SK-N-SH treated with all-trans-retinoic acid at 6 μM for 48 hours (cell line): Measurements from ENCODE around the gene OCLN.
A peak's percentile ranks its signal among the peaks of the same experiment; 100 is the strongest.

Source experiments
- ATAC-seq: fragments of 200-7000 bp; cut with Tn5 transposase; 3 replicates; pipeline ENCODE4 v1.9.1; 2020; ENCODE audit warnings: mild to moderate bottlenecking, moderate library complexity
- ARNTL ChIP-seq: fragments of 450-650 bp; formaldehyde crosslinking; IDR thresholded peaks from 2 replicates; pipeline ENCODE4 v1.5.0; 2020; ENCODE audit warnings: low read depth, mild to moderate bottlenecking, moderate library complexity, borderline replicate concordance
- BACH2 ChIP-seq: fragments of 250-450 bp; sonication (Bioruptor Pico); IDR thresholded peaks from 2 replicates; pipeline ENCODE4 v1.9.0; 2021; ENCODE audit warnings: mild to moderate bottlenecking, borderline replicate concordance
- CREB5 ChIP-seq: fragments of 250-450 bp; sonication (Bioruptor Pico); IDR thresholded peaks from 2 replicates; pipeline ENCODE4 v1.5.1; 2020; ENCODE audit warnings: low read depth, mild to moderate bottlenecking, moderate library complexity
- CSDC2 ChIP-seq: fragments of 250-450 bp; sonication (Bioruptor Pico); IDR thresholded peaks from 2 replicates; pipeline ENCODE4 v1.5.0; 2020; ENCODE audit warnings: mild to moderate bottlenecking, moderate library complexity
- CSRNP3 ChIP-seq: fragments of 250-450 bp; sonication (Bioruptor Pico); IDR thresholded peaks from 2 replicates; pipeline ENCODE4 v1.5.1; 2021; ENCODE audit warnings: mild to moderate bottlenecking, moderate library complexity
- ESRRG ChIP-seq: fragments of 250-450 bp; sonication (Bioruptor Pico); IDR thresholded peaks from 2 replicates; pipeline ENCODE4 v1.6.1; 2021; ENCODE audit warnings: mild to moderate bottlenecking
- GLIS3 ChIP-seq: fragments of 250-450 bp; sonication (Bioruptor Pico); IDR thresholded peaks from 2 replicates; pipeline ENCODE4 v1.5.0; 2020; ENCODE audit warnings: mild to moderate bottlenecking, moderate library complexity
- OSR1 ChIP-seq: fragments of 250-450 bp; sonication (Bioruptor Pico); IDR thresholded peaks from 2 replicates; pipeline ENCODE4 v1.8.0; 2022; ENCODE audit warnings: moderate library complexity, mild to moderate bottlenecking, inconsistent platforms
- PATZ1 ChIP-seq: fragments of 250-450 bp; sonication (Bioruptor Pico); IDR thresholded peaks from 2 replicates; pipeline ENCODE4 v1.8.0; 2020; ENCODE audit warnings: mild to moderate bottlenecking, moderate library complexity, borderline replicate concordance
- POU6F1 ChIP-seq: fragments of 250-450 bp; sonication (Bioruptor Pico); IDR thresholded peaks from 2 replicates; pipeline ENCODE4 v1.8.0; 2021; ENCODE audit warnings: low read depth, mild to moderate bottlenecking, moderate library complexity, borderline replicate concordance
- PPARA ChIP-seq: fragments of 250-450 bp; sonication (Bioruptor Pico); IDR thresholded peaks from 2 replicates; pipeline ENCODE4 v1.5.0; 2020; ENCODE audit warnings: mild to moderate bottlenecking, borderline replicate concordance
- RARB ChIP-seq: fragments of 250-450 bp; sonication (Bioruptor Pico); IDR thresholded peaks from 2 replicates; pipeline ENCODE4 v1.8.0; 2021; ENCODE audit warnings: mild to moderate bottlenecking, moderate library complexity
- SNAI2 ChIP-seq: fragments of 250-450 bp; sonication (Bioruptor Pico); IDR thresholded peaks from 2 replicates; pipeline ENCODE4 v1.5.0; 2020; ENCODE audit warnings: mild to moderate bottlenecking, moderate library complexity
- TCF4 ChIP-seq: fragments of 250-450 bp; sonication (Bioruptor Pico); IDR thresholded peaks from 2 replicates; pipeline ENCODE4 v1.8.0; 2021; ENCODE audit warnings: mild to moderate bottlenecking, moderate library complexity, borderline replicate concordance
- TOX ChIP-seq: fragments of 250-450 bp; sonication (Bioruptor Pico); IDR thresholded peaks from 2 replicates; pipeline ENCODE4 v1.8.0; 2021; ENCODE audit warnings: mild to moderate bottlenecking, moderate library complexity, borderline replicate concordance
- TSHZ2 ChIP-seq: fragments of 250-450 bp; sonication (Bioruptor Pico); IDR thresholded peaks from 2 replicates; pipeline ENCODE4 v1.5.0; 2020; ENCODE audit warnings: mild to moderate bottlenecking, moderate library complexity
- ZC3H10 ChIP-seq: fragments of 250-450 bp; sonication (Bioruptor Pico); IDR thresholded peaks from 2 replicates; pipeline ENCODE4 v1.5.1; 2021; ENCODE audit warnings: mild to moderate bottlenecking, moderate library complexity
- ZFP3 ChIP-seq: fragments of 250-450 bp; sonication (Bioruptor Pico); IDR thresholded peaks from 2 replicates; pipeline ENCODE4 v1.5.0; 2020; ENCODE audit warnings: mild to moderate bottlenecking, moderate library complexity
- ZFP30 ChIP-seq: fragments of 450-650 bp; formaldehyde crosslinking; IDR thresholded peaks from 2 replicates; pipeline ENCODE4 v1.5.0; 2022; ENCODE audit warnings: mild to moderate bottlenecking, moderate library complexity
- ZNF565 ChIP-seq: fragments of 450-650 bp; formaldehyde crosslinking; conservative IDR thresholded peaks from 2 replicates; pipeline ENCODE4 v1.5.0; 2020; ENCODE audit warnings: low read depth, mild to moderate bottlenecking, moderate library complexity
- ZNF70 ChIP-seq: fragments of 450-650 bp; formaldehyde crosslinking; IDR thresholded peaks from 2 replicates; pipeline ENCODE4 v1.5.0; 2020; ENCODE audit warnings: mild to moderate bottlenecking, moderate library complexity
- ZNF8 ChIP-seq: fragments of 450-650 bp; formaldehyde crosslinking; IDR thresholded peaks from 2 replicates; pipeline ENCODE4 v1.5.0; 2020; ENCODE audit warnings: mild to moderate bottlenecking, moderate library complexity

Gene OCLN

GRCh38 chr5:69492923-69493395 is 369 bp downstream of the OCLN start:
- ATAC-seq = peak; percentile 73
- TF ChIP-seq SNAI2 (CRISPR knock-in tag) = no peak
- no peak for TF ChIP-seq CREB5
- TF ChIP-seq ZNF565 (CRISPR knock-in tag) = no peak
- TF ChIP-seq ESRRG (CRISPR knock-in tag) = no peak
- no peak for TF ChIP-seq ZC3H10 (CRISPR knock-in tag)
- TF ChIP-seq ARNTL (CRISPR knock-in tag) = no peak
- TF ChIP-seq CSDC2 = no peak
- no peak for TF ChIP-seq ZNF70 (CRISPR knock-in tag)
- no peak for TF ChIP-seq OSR1
- no peak for TF ChIP-seq TCF4
- no peak for TF ChIP-seq TSHZ2
- TF ChIP-seq ZNF8 (CRISPR knock-in tag) = no peak
- TF ChIP-seq ZFP3 = no peak
- no peak for TF ChIP-seq POU6F1
- no peak for TF ChIP-seq CSRNP3 (CRISPR knock-in tag)
- TF ChIP-seq RARB (CRISPR knock-in tag) = no peak
- no peak for TF ChIP-seq PPARA (CRISPR knock-in tag)
- no peak for TF ChIP-seq TOX (CRISPR knock-in tag)
- no peak for TF ChIP-seq ZFP30
- no peak for TF ChIP-seq BACH2 (CRISPR knock-in tag)

GRCh38 chr5:69493396-69494133 is 975 bp downstream of the OCLN start:
- TF ChIP-seq POU6F1 = no peak
- TF ChIP-seq ZFP3 = peak; percentile 40; the same call in 1 of the 2 replicates
- TF ChIP-seq, all 23 proteins: peak for 1
- peak; percentile 52 for ATAC-seq

GRCh38 chr5:69494452-69494851 is 1.9 kb downstream of the OCLN start:
- no peak for ATAC-seq
- TF ChIP-seq ZFP30 = no peak
- no peak for TF ChIP-seq SNAI2 (CRISPR knock-in tag)
- no peak for TF ChIP-seq CSRNP3 (CRISPR knock-in tag)
- no peak for TF ChIP-seq CREB5
- no peak for TF ChIP-seq GLIS3 (CRISPR knock-in tag)
- TF ChIP-seq PATZ1 (CRISPR knock-in tag) = no peak
